ENCODE data around the gene TPSD1. TPM values are rescaled to one million over a fixed set of nuclear protein-coding genes. Genes with fewer than 3 reads are reported as not detected.

Gene TPSD1
- total RNA-seq, 1 experiment from 2014 or later: 0.26 TPM

GRCh38 chr16:1256874-1257322 lies 1.0 kb downstream of the TPSD1 start:
- Histone ChIP-seq H3K36me3 (ENCODE audit: control insufficient read depth, insufficient read depth, low read length) (no peaks in the 10 kb centered on the region), H3K27ac (ENCODE audit: low read length) (no peak overlapping the region), H3K9me3 (ENCODE audit: control insufficient read depth, insufficient read depth, low read depth, low read length) (no peaks in the 10 kb centered on the region), H3K27me3 (ENCODE audit: control insufficient read depth, insufficient read depth, low read length) (no peaks in the 10 kb centered on the region), H3K4me1 (ENCODE audit: control insufficient read depth, insufficient read depth, low read length) (no peaks in the 10 kb centered on the region; the same call in 1 of the 2 replicates), H3K4me3 (ENCODE audit: low read depth in 2 of 2, low read length in 2 of 2) (no peak overlapping the region)
- ATAC-seq (no peak), DNase-seq (ENCODE audit: low read depth, low spot score) (no peak)
- in situ Hi-C loops (cut with HindIII; ENCODE audit: low pct_unique_long_range_greater_than_20kb, low sequenced_read_pairs) (no loop called here), intact Hi-C loops (cut with micrococcal nuclease; ENCODE audit: unreplicated experiment) (no loop called here)
- POLR2A ChIA-PET: no interaction called here
- CTCF ChIA-PET: no interaction called here
- no TSS peak for BruUV-seq (replicated peaks)
- no peak for TF ChIP-seq CTCF (IDR thresholded peaks at IDR 0.05)

- ChIA-PET CTCF (no interaction called here), POLR2A (no interaction called here)
- intact Hi-C loops (cut with micrococcal nuclease; ENCODE audit: unreplicated experiment): no loop called here
- Histone ChIP-seq H3K9me3 (ENCODE audit: control insufficient read depth, insufficient read depth, low read depth, low read length) (no peaks in the 10 kb centered on the region), H3K36me3 (ENCODE audit: control insufficient read depth, insufficient read depth, low read length) (no peaks in the 10 kb centered on the region), H3K27me3 (ENCODE audit: control insufficient read depth, insufficient read depth, low read length) (no peaks in the 10 kb centered on the region), H3K4me3 (ENCODE audit: low read depth in 2 of 2, low read length in 2 of 2) (no peak overlapping the region), H3K4me1 (ENCODE audit: control insufficient read depth, insufficient read depth, low read length) (no peaks in the 10 kb centered on the region; the same call in 1 of the 2 replicates), H3K27ac (ENCODE audit: low read length) (no peak overlapping the region)
- TF ChIP-seq POLR2AphosphoS5 (IDR thresholded peaks at IDR 0.05; ENCODE audit: low read depth, low read length) (no peak), SIN3A (IDR thresholded peaks at IDR 0.05; ENCODE audit: borderline replicate concordance, insufficient read depth, low read depth, low read length) (no peak), REST (IDR thresholded peaks at IDR 0.05; ENCODE audit: insufficient read depth in 1 of 2, low read depth in 2 of 2, low read length in 1 of 2) (no peak), CTCF (IDR thresholded peaks at IDR 0.05) (no peak), TCF7L2 (IDR thresholded peaks at IDR 0.05; ENCODE audit: low read depth, low read length) (no peak)
- no TSS peak for BruUV-seq (replicated peaks)
- ATAC-seq: 0 out of 2 replicates have a peak, but pooled peaks have one; percentile 2
- no peak for DNase-seq (ENCODE audit: low read depth, low spot score)
- in situ Hi-C loops (cut with HindIII; ENCODE audit: low pct_unique_long_range_greater_than_20kb, low sequenced_read_pairs): no loop called here
Observed at GRCh38 chr16:1257561-1258224, 1.8 kb downstream of the TPSD1 start.

Data from Panc1 (cell line).